GM19328 (cell line): ENCODE measurements around the gene STK35.
"Not testable (repeated sequence)": the region's sequence is repeated elsewhere in the genome, so short reads cannot be mapped to it uniquely, and the experiment has no call there.

ENCODE experiments used
- ATAC-seq: cut with Tn5 transposase; IDR thresholded peaks from one replicate; pipeline ENCODE4 v1.9.1; 2021; ENCODE audit warnings: mild to moderate bottlenecking, moderate library complexity; ENCODE audit not compliant: unreplicated experiment

The STK35 gene

DNA sequence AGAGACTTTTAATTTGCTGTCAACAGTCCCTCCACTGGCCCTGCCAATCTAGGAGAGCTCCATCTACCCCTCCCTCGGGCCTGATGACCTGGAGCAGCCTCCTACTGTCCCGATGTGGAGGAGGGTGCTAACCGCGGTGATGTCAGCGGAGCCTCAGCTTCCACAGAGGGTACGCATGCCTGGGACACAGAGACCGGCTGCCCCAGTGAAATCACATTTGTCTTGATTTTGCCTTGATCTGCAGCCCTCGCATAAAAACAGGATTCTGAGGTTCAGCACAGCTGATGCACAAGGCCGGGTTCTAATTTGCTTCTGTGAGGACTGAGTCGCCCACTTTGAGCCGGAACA lies 77.6 kb downstream of the STK35 start:
- ATAC-seq, result no peak

DNA sequence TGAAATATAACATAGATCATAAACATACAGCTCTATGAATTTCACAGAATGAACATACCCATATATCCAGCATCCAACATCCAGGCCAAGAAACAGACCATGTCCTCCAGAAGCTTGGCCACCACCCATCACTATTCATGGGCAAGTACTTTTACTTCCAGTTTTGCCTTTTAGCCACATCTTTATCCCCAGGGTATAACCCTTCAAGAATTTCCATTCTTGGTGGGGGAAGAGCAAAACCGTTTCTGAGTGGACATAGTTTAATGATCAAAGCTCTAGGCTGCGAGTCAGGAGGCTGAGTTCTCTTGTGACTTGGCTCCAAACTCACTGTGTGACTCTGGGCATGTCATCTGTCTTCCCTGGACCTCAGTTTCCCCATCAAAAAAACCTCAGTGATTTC lies 78.3 kb downstream of the STK35 start:
- no peak for ATAC-seq

- ATAC-seq, result no peak
Measured at GRCh38 chr20:2183381-2183780, 81.8 kb downstream of the STK35 start.

DNA sequence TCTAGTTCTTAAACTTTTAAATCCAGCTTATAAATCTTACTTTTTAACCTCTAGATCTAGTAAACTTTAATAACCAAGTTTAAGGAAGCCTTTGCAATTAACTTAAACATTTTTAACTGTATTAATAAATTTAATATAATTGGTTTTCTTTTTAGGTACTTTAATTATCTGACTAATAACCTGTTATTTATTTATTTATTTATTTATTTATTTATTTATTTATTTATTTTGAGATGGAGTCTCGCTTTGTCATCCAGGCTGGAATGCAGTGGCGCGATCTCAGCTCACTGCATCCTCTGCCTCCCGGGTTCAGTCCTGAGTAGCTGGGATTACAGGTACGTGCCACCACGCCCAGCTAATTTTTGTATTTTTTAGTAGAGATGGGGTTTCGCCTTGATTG lies 83.3 kb downstream of the STK35 start:
- not testable (repeated sequence) for ATAC-seq

GRCh38 chr20:2195614-2196013 lies 94.0 kb downstream of the STK35 start:
- no peak for ATAC-seq

DNA sequence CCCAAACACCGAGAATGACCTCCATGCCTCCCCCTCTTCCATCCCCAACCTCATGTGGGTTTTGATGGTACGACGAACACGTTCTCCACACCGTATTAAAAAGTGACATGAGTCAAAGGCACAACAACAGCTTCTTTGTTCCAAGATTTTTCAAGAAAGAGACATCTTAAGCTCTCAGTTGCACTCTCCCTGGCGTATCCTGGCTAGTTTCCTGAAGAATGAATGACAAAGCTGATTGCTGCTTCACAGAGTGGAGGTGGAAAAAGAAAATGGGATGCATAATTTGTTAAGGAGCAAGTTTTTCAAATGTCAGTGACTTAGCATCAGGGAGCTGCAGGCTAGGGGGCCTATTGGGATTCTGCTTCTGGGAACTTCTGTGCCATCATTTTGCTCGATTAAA lies 95.5 kb downstream of the STK35 start:
- ATAC-seq, result no peak
